Duodenal mucosa (tissue), 2 donors: ENCODE measurements around the gene C3orf18.

Experiments
- H3K27ac ChIP-seq: one replicate; pipeline ENCODE4 v1.7.0; 2013; ENCODE audit warnings: low read depth, low read length
- H3K27me3 ChIP-seq, 2 donors: one replicate each; pipeline ENCODE4 v1.7.0; 2013; ENCODE audit warnings: low read length in 2 of 2, control low read depth in 1 of 2; ENCODE audit not compliant: insufficient read depth in 2 of 2, control insufficient read depth in 1 of 2
- H3K36me3 ChIP-seq, 2 donors: one replicate each; pipeline ENCODE4 v1.7.0; 2013; ENCODE audit warnings: low read length in 2 of 2, control low read depth in 1 of 2; ENCODE audit not compliant: insufficient read depth in 2 of 2, control insufficient read depth in 1 of 2
- H3K4me1 ChIP-seq, 2 donors: one replicate each; pipeline ENCODE4 v1.7.0; 2013; ENCODE audit warnings: low read length in 2 of 2, control low read depth in 1 of 2; ENCODE audit not compliant: insufficient read depth in 2 of 2, control insufficient read depth in 1 of 2
- H3K4me3 ChIP-seq, 2 donors: one replicate each; pipeline ENCODE4 v1.7.0; 2013; ENCODE audit warnings: low read length in 2 of 2, low read depth in 1 of 2
- H3K9ac ChIP-seq, 2 donors: one replicate each; pipeline ENCODE4 v1.7.0; 2013; ENCODE audit warnings: low read length in 2 of 2, low read depth in 1 of 2
- H3K9me3 ChIP-seq, 2 donors: one replicate each; pipeline ENCODE4 v1.7.0; 2013; ENCODE audit warnings: low read length in 2 of 2, control low read depth in 1 of 2; ENCODE audit not compliant: control insufficient read depth in 1 of 2

C3orf18 gene

DNA sequence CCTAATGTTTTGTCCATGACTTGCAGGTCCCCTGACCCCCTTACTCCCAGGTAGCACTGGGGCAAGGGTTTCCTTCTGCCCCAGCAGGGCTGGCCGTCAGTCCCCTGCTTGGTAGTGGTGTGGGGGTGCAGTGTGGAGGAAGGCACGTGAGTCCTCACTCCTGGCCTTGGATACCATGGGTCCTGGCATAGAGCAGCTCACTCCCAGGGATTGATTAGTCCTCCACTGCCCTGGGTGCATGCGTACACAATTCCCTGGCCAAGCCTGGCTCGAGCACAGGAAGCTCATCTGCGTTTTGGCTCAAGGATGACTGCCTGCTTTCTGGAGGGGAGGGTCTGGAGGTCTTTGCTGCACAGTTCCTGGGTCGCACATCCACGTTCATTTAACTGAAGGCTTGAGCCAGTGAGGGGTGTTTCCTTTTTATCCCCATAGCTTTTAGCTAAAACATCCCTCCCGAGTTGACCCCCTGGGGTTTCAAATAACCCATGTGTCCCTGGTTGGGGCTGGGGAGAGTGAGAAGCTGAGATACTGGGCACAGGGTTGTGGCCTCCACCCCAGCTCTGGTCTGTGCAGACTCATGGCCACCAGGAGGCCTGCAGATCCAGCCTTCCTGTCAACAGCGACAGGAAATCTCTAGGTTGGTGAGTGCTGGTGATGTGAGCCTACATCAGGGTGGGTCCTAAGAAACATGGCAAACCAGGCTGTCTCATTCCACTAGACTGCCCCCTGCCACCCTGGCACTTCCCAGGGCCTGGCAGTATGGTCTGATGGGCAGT, 13.3 kb upstream of the C3orf18 start:
- Histone ChIP-seq H3K27ac (no peak overlapping the region), H3K4me3 (no peak overlapping the region), H3K27me3 (no peaks in the 10 kb centered on the region), H3K4me1 (no peaks in the 10 kb centered on the region), H3K36me3 (peaks cover 14 to 57% of the 10 kb centered on the region in 2 donors), H3K9me3 (no peaks in the 10 kb centered on the region), H3K9ac (no peak overlapping the region)

DNA sequence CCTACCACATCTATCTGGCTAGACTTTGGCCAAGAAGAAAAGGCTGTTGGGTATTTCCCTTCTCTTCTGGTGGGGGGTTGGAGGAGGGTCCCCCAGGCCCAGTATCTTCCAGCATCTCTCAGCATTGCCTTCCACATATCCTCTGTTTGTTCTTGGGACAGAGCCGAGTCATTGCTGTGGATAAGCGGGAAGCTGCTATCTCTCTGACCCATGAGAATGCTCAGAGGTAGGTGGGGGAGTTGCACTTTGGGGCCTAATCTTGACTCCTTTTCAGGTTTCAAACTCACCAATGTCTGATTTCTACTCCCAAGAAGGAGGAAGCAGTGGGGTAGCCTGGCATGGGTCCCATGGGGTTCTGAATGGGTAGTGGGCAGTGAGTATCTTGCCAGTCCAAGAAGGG, 9.8 kb upstream of the C3orf18 start:
- peaks cover 14 to 56% of the 10 kb centered on the region in 2 donors for H3K36me3 ChIP-seq
- H3K4me3 ChIP-seq, result no peak overlapping the region
- no peak overlapping the region for H3K9ac ChIP-seq
- H3K27ac ChIP-seq, result no peak overlapping the region
- H3K4me1 ChIP-seq, result peaks cover 10 to 16% of the 10 kb centered on the region in 2 donors
- H3K9me3 ChIP-seq, result no peaks in the 10 kb centered on the region
- H3K27me3 ChIP-seq, result no peaks in the 10 kb centered on the region

DNA sequence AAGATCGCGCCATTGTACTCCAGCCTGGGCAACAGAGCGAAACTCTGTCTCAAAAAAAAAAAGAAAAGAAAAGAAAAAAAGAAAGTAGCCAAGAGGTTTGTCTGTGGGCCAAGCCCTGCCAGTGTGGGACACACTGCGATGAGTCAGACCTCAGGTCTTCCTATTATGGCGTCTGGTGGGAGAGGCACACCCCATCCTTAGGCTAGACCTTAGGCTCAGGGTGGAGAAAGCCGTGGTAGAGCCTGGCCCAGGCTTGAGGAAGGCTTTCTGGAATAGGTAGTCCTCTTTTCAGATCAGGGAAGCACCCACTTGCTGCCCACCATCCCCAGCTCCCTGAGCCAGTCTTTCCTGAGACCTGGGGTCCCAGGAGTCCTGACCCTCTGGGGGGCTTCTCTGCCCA, 7.8 kb upstream of the C3orf18 start:
- Histone ChIP-seq H3K4me1 (peaks cover 16 to 19% of the 10 kb centered on the region in 2 donors), H3K27ac (no peak overlapping the region), H3K4me3 (no peak overlapping the region), H3K9ac (no peak overlapping the region), H3K27me3 (no peaks in the 10 kb centered on the region), H3K36me3 (peaks cover 7 to 36% of the 10 kb centered on the region in 2 donors), H3K9me3 (no peaks in the 10 kb centered on the region)

DNA sequence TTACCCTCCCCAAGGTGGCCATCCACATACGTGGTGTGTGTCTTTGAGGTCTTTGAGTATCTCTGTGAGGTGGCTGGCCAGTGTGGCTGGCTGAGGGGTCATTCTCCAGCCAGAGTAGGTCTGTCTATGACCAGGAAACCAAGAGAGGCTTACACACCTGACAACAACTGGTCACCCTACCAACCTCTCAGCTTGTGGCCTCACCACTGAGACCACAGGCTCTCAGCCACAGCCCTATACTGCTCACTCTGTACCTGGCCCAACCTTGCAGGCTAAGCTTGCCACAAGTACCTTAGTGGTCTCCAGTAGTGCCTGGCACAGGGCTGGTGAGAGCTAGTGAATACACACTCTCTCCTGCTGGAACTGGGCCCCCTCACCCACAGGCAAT, 6.9 kb upstream of the C3orf18 start:
- Histone ChIP-seq H3K9me3 (no peaks in the 10 kb centered on the region), H3K4me3 (no peak overlapping the region), H3K4me1 (peaks cover 21 to 26% of the 10 kb centered on the region in 2 donors), H3K27ac (no peak overlapping the region), H3K9ac (peak overlapping the region in 1 of 2 donors; percentile 8), H3K27me3 (no peaks in the 10 kb centered on the region), H3K36me3 (peaks cover 3 to 27% of the 10 kb centered on the region in 2 donors)

DNA sequence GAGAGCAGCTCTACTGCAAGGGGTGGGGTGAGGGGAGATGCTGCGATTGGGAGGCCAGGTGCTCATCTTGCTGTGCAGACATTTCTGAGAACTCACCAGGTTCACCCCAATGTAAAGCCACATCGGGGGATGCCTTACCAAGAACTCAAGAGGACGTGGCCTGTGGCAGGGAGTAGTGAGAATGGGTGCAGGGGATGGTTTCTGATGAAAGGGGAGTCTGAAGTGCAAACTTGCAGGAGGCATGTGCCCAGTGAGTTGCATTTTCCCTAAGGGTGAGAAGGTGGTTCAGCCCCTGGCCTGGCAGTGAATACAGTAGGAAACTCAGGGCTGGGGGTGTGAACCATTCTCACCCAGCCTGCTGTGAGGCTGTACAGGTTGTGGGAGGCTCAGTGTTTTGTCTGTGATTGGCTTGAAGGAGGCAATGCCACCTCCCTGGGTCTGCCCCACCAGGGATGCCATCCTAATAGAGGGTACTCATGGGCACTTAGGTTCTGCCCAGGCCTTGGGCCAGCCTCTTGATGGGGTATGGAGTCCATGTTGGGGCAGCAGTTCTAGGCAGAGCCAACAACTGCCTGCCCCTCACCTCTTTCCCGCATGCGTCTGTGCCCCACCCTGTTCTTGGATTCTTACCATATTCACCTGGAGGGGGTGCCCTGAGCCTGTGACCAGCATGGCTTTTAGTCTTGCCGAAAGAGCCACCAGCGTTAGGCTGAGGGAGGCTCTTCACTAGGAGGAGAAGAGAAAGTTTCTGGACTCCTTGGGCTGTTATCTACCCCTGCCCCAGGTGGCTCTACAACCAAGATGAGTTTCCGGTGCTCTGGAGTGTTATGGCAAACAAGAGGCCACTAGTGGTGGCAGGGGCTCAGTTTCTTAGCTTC, 6.3 kb upstream of the C3orf18 start:
- no peaks in the 10 kb centered on the region for H3K27me3 ChIP-seq
- H3K36me3 ChIP-seq, result peaks cover 3 to 25% of the 10 kb centered on the region in 2 donors
- no peaks in the 10 kb centered on the region for H3K9me3 ChIP-seq
- H3K27ac ChIP-seq, result no peak overlapping the region
- H3K4me3 ChIP-seq, result no peak overlapping the region
- peaks cover 21 to 26% of the 10 kb centered on the region in 2 donors for H3K4me1 ChIP-seq
- H3K9ac ChIP-seq, result peak overlapping the region in 1 of 2 donors; percentile 8

DNA sequence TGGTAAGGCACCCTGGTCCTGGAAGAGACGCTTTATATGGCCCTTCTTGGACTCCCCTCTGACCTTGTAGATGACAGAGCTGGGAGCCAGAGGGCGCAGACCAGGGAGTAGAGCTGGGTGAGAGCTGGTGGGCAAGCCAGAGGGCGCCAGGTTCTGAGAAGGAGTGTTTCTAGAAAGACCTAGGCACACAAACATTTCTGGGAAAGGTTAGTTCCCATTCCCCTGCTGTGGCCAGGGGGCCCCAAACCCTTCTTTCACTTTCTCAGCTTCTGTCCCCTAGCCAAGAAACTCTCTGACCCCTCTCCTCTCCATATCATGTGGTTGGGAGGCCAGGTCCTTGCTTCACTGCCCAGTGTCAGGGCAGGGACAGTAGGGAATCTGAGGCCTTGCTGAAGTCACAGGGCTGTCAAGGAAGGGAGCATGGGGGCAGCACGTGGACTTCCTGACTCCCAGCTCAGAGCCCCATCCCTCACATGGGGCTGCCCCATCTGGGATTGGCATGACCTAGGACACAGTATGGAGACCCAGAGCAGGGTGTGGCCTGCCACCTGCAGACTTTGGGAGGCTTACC, 5.3 kb upstream of the C3orf18 start:
- no peaks in the 10 kb centered on the region for H3K27me3 ChIP-seq
- peaks cover 26 to 34% of the 10 kb centered on the region in 2 donors for H3K4me1 ChIP-seq
- no peak overlapping the region for H3K9ac ChIP-seq
- no peaks in the 10 kb centered on the region for H3K9me3 ChIP-seq
- H3K4me3 ChIP-seq, result peak overlapping the region in 1 of 2 donors; percentile 7
- H3K27ac ChIP-seq, result no peak overlapping the region
- H3K36me3 ChIP-seq, result peaks cover 3 to 19% of the 10 kb centered on the region in 2 donors

DNA sequence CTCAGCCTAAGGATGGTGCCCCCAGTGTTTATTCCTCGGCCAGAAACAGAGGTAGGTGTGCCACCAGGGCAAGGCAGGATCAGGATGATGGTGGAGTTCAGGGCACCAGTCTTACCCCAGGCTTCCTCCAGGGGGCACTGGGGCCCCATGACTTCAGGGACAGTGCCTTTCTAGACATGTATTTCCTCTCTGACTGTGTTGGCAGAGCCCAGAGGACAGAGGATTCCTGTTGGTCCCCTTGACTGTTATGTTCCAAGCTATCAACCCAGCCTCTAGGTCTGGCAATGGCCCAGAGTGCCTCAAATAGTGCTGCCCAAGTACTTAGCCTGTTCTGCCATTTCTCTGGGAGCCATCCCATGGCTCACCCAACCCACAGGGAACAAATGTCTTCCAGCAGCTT, 4.6 kb upstream of the C3orf18 start:
- Histone ChIP-seq H3K9me3 (no peaks in the 10 kb centered on the region), H3K36me3 (peaks cover 0 to 11% of the 10 kb centered on the region in 2 donors), H3K9ac (peak overlapping the region in 1 of 2 donors; percentile 15), H3K4me1 (peaks cover 28 to 39% of the 10 kb centered on the region in 2 donors), H3K27ac (no peak overlapping the region), H3K4me3 (no peak overlapping the region), H3K27me3 (peaks cover 0 to under 1% of the 10 kb centered on the region in 2 donors)

DNA sequence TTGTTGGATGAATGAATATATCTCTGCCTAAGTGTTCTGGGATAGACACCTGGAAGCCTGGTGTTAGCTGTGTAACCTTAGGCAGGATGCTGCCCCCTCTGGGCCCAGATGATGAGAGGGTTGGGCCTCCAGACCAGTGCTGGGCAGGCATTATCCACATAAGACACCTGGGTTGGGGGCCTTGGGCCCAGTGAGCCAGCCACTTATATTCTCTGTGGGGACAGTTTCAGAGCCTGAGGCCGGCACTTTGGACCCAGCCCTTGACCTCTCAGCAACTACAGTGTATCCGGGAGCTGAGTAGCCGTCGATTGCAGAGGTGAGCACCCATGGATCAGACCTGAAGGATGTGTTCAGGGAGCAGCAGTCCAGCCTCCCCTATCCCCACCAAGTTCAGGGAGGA, 3.9 kb upstream of the C3orf18 start:
- Histone ChIP-seq H3K9me3 (no peaks in the 10 kb centered on the region), H3K27ac (no peak overlapping the region), H3K9ac (no peak overlapping the region), H3K36me3 (peaks cover 0 to 5% of the 10 kb centered on the region in 2 donors), H3K4me1 (peaks cover 33 to 46% of the 10 kb centered on the region in 2 donors), H3K27me3 (peaks cover 2 to 3% of the 10 kb centered on the region in 2 donors), H3K4me3 (no peak overlapping the region)

DNA sequence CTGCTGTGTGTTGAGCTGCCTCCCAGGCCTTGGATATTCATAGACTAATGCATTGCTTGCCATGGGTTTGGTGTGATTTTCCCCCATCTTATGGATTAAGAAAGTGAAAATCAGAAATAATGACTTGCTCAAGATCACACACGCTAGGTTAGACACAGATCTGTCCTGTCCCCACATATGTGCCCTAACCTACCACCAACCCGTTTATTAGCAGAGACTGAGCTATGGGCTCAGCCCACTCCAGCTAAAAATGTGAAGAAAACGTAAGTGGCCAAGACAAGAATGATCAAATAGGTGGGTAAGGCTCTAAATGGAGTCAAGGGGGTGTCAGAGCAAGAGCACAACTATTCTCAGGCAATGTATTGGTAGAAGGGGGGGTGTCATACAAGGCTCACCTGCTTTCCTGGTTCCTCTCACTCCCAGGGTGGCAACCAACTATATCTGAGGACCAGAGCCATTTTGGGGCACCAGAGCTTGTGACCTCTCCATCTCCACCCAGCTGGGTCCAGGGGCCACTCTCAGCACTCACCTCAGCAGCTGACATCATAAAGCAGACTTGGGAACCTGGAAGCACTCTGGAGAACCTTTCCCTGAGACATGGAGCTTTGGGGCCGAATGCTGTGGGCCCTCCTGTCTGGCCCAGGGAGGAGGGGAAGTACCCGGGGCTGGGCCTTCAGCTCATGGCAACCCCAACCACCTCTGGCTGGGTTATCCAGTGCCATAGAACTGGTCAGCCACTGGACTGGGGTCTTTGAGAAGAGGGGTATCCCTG, 3.1 kb upstream of the C3orf18 start:
- Histone ChIP-seq H3K27me3 (peaks cover 2 to 3% of the 10 kb centered on the region in 2 donors), H3K9me3 (no peaks in the 10 kb centered on the region), H3K27ac (no peak overlapping the region), H3K4me3 (no peak overlapping the region), H3K4me1 (peaks cover 33 to 46% of the 10 kb centered on the region in 2 donors), H3K36me3 (peaks cover 0 to 4% of the 10 kb centered on the region in 2 donors), H3K9ac (peak overlapping the region; percentile 13 to 96)
